Central memory CD8-positive, alpha-beta T cell (primary cell): Measurements from ENCODE around the gene TRIM54.
"Not testable (repeated sequence)": the region's sequence is repeated elsewhere in the genome, so short reads cannot be mapped to it uniquely, and the experiment has no call there.

Experiments
- ATAC-seq: fragments of 150-1000 bp; cut with Tn5 transposase; replicated peaks from 2 replicates; pipeline ENCODE4 v1.10.0; 2022; ENCODE audit warnings: mild to moderate bottlenecking, moderate FRiP score, moderate number of reproducible peaks; ENCODE audit not compliant: poor library complexity, severe bottlenecking; ENCODE audit errors: extremely low read depth
- DNase-seq, 2 donors: peaks; one replicate each; pipeline ENCODE4 v3.0.0; 2021; ENCODE audit warnings: low spot score in 2 of 2
- H3K27ac Mint-ChIP-seq: one replicate; pipeline ENCODE4 v1.8.0; 2022; ENCODE audit warnings: low read depth, mild to moderate bottlenecking, moderate library complexity, mixed read lengths
- H3K27me3 Mint-ChIP-seq: one replicate; pipeline ENCODE4 v1.8.0; 2022; ENCODE audit warnings: mixed read lengths
- H3K36me3 Mint-ChIP-seq: one replicate; pipeline ENCODE4 v1.8.0; 2022; ENCODE audit warnings: mild to moderate bottlenecking, moderate library complexity, mixed read lengths; ENCODE audit not compliant: insufficient read depth
- H3K4me1 Mint-ChIP-seq: one replicate; pipeline ENCODE4 v1.8.0; 2022; ENCODE audit warnings: mixed read lengths
- H3K4me3 Mint-ChIP-seq: one replicate; pipeline ENCODE4 v1.8.0; 2022; ENCODE audit warnings: mild to moderate bottlenecking, moderate library complexity, mixed read lengths
- H3K9me3 Mint-ChIP-seq: one replicate; pipeline ENCODE4 v1.8.0; 2022; ENCODE audit warnings: mixed read lengths

The TRIM54 gene

DNA sequence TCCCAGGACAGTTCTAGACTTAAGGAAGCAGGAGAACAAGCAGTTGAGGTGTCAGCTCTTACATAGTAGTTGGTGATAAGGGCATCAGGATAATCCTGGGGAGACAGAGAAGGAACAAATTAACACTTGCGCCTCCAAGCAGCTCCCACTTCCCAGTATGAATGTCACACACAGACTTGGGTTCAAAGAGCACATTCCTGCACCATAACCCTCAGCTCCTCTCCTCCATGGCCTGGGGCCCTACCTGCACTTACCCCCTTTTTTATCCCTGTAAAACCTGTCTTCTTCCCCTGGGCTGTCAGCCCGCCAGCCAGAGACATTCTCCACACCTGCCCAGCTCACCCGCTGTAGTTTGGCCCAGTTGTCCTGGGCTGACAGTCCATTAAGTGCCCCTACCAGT, 29.9 kb downstream of the TRIM54 start:
- Mint-ChIP-seq H3K4me3 (no peak overlapping the region), H3K36me3 (peaks cover 7% of the 10 kb centered on the region), H3K27ac (peak overlapping the region; percentile 72), H3K27me3 (peaks cover 2% of the 10 kb centered on the region), H3K9me3 (no peaks in the 10 kb centered on the region), H3K4me1 (peaks cover 8% of the 10 kb centered on the region)
- no peak for ATAC-seq
- DNase-seq = no peak

DNA sequence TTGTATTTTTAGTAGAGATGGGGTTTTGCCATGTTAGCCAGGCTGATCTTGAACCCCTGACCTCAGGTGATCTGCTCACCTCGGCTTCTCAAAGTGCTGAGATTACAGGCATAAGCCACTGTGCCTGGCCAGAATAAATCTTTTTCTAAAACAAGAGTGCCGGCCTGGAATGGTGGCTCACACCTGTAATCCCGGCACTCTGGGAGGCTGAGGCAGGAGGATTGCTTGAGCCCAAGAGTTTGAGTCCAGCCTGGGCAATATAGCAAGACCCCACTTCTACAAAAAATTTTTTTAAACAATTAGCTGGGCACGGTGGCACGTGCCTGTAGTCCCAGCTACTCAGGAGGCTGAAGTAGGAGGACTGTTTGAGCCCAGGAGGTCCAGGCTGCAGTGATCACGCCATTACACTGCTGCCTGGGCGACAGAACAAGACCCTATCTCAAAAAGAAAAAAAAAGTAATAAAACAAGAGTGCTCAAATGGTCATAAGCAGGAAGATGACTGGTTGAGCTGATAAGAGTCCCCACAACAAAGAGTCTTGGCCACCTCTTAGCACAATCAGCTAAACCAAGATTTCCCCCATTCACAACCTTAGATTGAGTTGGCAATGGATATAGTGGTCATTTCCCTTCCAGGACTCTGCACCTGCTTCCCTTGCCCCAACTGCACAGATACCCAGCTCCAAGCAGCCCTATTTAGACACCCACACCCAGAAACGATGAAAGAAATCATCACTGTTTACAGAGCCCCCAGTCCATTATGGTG, 31.8 kb downstream of the TRIM54 start:
- no peak for ATAC-seq
- H3K4me1 Mint-ChIP-seq = peaks cover 8% of the 10 kb centered on the region
- H3K27ac Mint-ChIP-seq = no peak overlapping the region
- no peak for DNase-seq
- H3K9me3 Mint-ChIP-seq = no peaks in the 10 kb centered on the region
- no peak overlapping the region for H3K4me3 Mint-ChIP-seq
- no peaks in the 10 kb centered on the region for H3K27me3 Mint-ChIP-seq
- H3K36me3 Mint-ChIP-seq = peaks cover 8% of the 10 kb centered on the region

- Mint-ChIP-seq H3K9me3 (no peaks in the 10 kb centered on the region), H3K27me3 (no peaks in the 10 kb centered on the region), H3K4me1 (peaks cover 8% of the 10 kb centered on the region), H3K36me3 (peaks cover 9% of the 10 kb centered on the region), H3K4me3 (no peak overlapping the region), H3K27ac (no peak overlapping the region)
- no peak for ATAC-seq
- DNase-seq = no peak
Observed at GRCh38 chr2:27314709-27315108, 32.5 kb downstream of the TRIM54 start.

- H3K4me1 Mint-ChIP-seq = peaks cover 8% of the 10 kb centered on the region
- peaks cover 10% of the 10 kb centered on the region for H3K36me3 Mint-ChIP-seq
- H3K27me3 Mint-ChIP-seq = no peaks in the 10 kb centered on the region
- DNase-seq (no peak), ATAC-seq (no peak)
- no peaks in the 10 kb centered on the region for H3K9me3 Mint-ChIP-seq
- H3K4me3 Mint-ChIP-seq = no peak overlapping the region
- H3K27ac Mint-ChIP-seq = no peak overlapping the region
Observed at GRCh38 chr2:27315122-27315521, 32.9 kb downstream of the TRIM54 start.

- ATAC-seq (no peak), DNase-seq (no peak)
- Mint-ChIP-seq H3K27ac (no peak overlapping the region), H3K36me3 (peaks cover 9% of the 10 kb centered on the region), H3K4me3 (no peak overlapping the region), H3K9me3 (no peaks in the 10 kb centered on the region), H3K4me1 (peaks cover 15% of the 10 kb centered on the region), H3K27me3 (no peaks in the 10 kb centered on the region)
Observed at GRCh38 chr2:27316655-27317412, 34.6 kb downstream of the TRIM54 start.

DNA sequence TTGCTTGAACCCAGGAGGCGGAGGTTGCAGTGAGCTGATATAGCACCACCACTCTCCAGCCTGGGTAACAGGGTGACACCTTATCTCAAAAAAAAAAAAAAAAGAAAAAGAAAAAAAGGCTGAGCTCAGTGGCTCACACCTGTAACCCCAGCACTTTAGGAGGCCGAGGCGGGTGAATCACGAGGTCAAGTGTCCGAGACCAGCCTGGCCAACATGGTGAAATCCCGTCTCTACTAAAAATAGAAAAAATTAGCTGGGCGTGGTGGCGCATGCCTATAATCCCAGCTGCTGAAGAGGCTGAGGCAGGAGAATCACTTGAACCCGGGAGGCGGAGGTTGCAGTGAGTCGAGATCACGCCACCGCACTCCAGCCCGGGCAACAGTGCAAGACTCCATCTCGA, 37.6 kb downstream of the TRIM54 start:
- Mint-ChIP-seq H3K36me3 (peaks cover 16% of the 10 kb centered on the region), H3K4me1 (peaks cover 33% of the 10 kb centered on the region)
- not testable (repeated sequence) for H3K4me3 Mint-ChIP-seq, H3K27ac Mint-ChIP-seq, H3K27me3 Mint-ChIP-seq, DNase-seq, ATAC-seq, H3K9me3 Mint-ChIP-seq

- peaks cover 30% of the 10 kb centered on the region for H3K4me1 Mint-ChIP-seq
- H3K27ac Mint-ChIP-seq = no peak overlapping the region
- DNase-seq = no peak
- no peak overlapping the region for H3K4me3 Mint-ChIP-seq
- peaks cover 16% of the 10 kb centered on the region for H3K36me3 Mint-ChIP-seq
- H3K9me3 Mint-ChIP-seq = no peaks in the 10 kb centered on the region
- ATAC-seq = no peak
- H3K27me3 Mint-ChIP-seq = no peaks in the 10 kb centered on the region
Observed at GRCh38 chr2:27320958-27321543, 38.8 kb downstream of the TRIM54 start.

- Mint-ChIP-seq H3K36me3 (peaks cover 23% of the 10 kb centered on the region), H3K9me3 (no peaks in the 10 kb centered on the region), H3K4me3 (peak overlapping the region; percentile 100), H3K27ac (peak overlapping the region; percentile 100), H3K4me1 (peaks cover 30% of the 10 kb centered on the region), H3K27me3 (no peaks in the 10 kb centered on the region)
- peak; percentile 24 for ATAC-seq
- no peak for DNase-seq
Observed at GRCh38 chr2:27322301-27322765, 40.1 kb downstream of the TRIM54 start.

GRCh38 chr2:27322766-27323595, 40.8 kb downstream of the TRIM54 start, which contains the start of gene MPV17:
MPV17 (minus strand) TSS chr2:27323097; CDS start chr2:27322517, 580 bp downstream.
- ATAC-seq (peak; percentile 97), DNase-seq (peak; percentile 66 to 71)
- H3K9me3 Mint-ChIP-seq = no peaks in the 10 kb centered on the region
- peaks cover 30% of the 10 kb centered on the region for H3K4me1 Mint-ChIP-seq
- peak within 1 kb of the TSS; percentile 100 for H3K4me3 Mint-ChIP-seq
- H3K27me3 Mint-ChIP-seq = no peaks in the 10 kb centered on the region
- peaks cover 28% of the 10 kb centered on the region for H3K36me3 Mint-ChIP-seq
- H3K27ac Mint-ChIP-seq = peak within 1 kb of the TSS; percentile 100

- peak; percentile 6 for ATAC-seq
- peak overlapping the region; percentile 100 for H3K4me3 Mint-ChIP-seq
Observed at GRCh38 chr2:27323596-27324285, 41.5 kb downstream of the TRIM54 start.

GRCh38 chr2:27324720-27325119, 42.5 kb downstream of the TRIM54 start:
- peak overlapping the region; percentile 100 for H3K4me3 Mint-ChIP-seq
- H3K9me3 Mint-ChIP-seq = no peaks in the 10 kb centered on the region
- H3K27ac Mint-ChIP-seq = peak overlapping the region; percentile 100
- H3K36me3 Mint-ChIP-seq = peaks cover 37% of the 10 kb centered on the region
- ATAC-seq = no peak
- no peaks in the 10 kb centered on the region for H3K27me3 Mint-ChIP-seq
- DNase-seq = no peak
- H3K4me1 Mint-ChIP-seq = peaks cover 30% of the 10 kb centered on the region

More at GRCh38 chr2:27323596-27324285, 41.5 kb downstream of the TRIM54 start:
- Mint-ChIP-seq H3K27ac (peak overlapping the region; percentile 100), H3K4me1 (peaks cover 30% of the 10 kb centered on the region), H3K27me3 (no peaks in the 10 kb centered on the region), H3K9me3 (no peaks in the 10 kb centered on the region), H3K36me3 (peaks cover 31% of the 10 kb centered on the region)
- no peak for DNase-seq
